HG02610 (cell line): ENCODE data around the gene BCL2L1.
A peak's percentile ranks its signal among the peaks of the same experiment; 100 is the strongest.

ENCODE experiments used
- ATAC-seq: cut with Tn5 transposase; IDR thresholded peaks from one replicate; pipeline ENCODE4 v1.9.1; 2021; ENCODE audit warnings: mild to moderate bottlenecking, moderate library complexity; ENCODE audit not compliant: unreplicated experiment

Gene BCL2L1

GRCh38 chr20:31710423-31711108 lies 12.1 kb downstream of the BCL2L1 start:
- ATAC-seq, result no peak

DNA sequence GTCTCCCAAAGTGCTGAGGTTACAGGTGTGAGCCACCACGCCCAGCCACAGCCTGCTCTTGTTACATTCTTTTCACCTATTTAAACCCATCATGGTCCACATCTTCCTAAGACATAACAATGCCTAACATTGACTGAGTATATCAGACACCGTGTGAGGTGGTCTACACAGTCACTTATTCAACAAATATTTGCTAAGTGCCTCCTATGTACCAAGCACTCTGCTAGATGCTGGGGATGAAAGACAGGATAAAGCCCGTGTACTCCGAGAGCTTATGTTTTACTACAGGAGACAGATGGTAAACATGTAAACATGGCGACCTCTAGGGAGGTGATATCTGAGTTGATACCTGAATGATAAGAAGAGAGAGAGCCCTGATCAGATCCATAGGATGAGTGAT lies 12.7 kb downstream of the BCL2L1 start:
- ATAC-seq, result no peak

DNA sequence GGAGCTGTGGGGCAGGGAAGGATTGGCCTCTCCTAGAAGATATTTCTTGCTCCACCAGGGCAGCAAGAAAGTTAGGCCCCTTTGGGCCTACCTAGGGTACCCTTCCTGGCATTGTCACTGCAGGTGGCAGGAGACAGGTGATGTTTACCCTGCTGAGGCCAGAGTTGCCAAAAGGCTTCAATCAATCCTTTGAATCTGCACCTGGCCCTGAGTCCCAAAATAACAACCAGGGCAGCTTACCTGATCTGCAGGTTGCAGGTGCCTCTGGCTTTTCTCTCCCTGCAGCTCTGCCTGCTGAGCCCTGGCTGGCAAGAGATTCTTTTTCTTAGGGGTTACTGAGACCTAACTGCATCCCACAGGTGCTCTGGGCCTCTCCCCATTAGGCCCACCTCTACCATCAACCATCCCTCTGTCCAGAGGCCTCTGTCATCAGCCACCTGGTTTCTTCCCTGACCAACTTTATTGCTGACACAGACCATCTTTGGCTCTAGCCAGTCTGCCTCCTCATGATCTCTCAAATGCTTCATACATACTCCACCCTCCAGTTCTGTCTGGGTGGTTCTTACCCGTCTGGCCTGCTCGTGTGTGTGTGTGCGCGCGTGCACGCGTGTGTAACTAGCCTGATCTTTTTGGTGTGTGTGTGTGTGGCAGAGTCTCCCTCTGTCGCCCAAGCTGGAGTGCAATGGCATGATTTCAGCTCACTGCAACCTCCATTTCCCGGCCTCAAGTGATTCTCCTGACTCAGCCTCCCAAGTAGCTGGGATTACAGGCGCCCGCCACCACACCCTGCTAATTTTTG lies 13.7 kb downstream of the BCL2L1 start:
- ATAC-seq, result no peak

GRCh38 chr20:31707994-31708735 lies 14.5 kb downstream of the BCL2L1 start:
- no peak for ATAC-seq

GRCh38 chr20:31707258-31707615 lies 15.4 kb downstream of the BCL2L1 start:
- ATAC-seq, result no peak

- ATAC-seq, result no peak
Measured at GRCh38 chr20:31706607-31707257, 15.9 kb downstream of the BCL2L1 start.

DNA sequence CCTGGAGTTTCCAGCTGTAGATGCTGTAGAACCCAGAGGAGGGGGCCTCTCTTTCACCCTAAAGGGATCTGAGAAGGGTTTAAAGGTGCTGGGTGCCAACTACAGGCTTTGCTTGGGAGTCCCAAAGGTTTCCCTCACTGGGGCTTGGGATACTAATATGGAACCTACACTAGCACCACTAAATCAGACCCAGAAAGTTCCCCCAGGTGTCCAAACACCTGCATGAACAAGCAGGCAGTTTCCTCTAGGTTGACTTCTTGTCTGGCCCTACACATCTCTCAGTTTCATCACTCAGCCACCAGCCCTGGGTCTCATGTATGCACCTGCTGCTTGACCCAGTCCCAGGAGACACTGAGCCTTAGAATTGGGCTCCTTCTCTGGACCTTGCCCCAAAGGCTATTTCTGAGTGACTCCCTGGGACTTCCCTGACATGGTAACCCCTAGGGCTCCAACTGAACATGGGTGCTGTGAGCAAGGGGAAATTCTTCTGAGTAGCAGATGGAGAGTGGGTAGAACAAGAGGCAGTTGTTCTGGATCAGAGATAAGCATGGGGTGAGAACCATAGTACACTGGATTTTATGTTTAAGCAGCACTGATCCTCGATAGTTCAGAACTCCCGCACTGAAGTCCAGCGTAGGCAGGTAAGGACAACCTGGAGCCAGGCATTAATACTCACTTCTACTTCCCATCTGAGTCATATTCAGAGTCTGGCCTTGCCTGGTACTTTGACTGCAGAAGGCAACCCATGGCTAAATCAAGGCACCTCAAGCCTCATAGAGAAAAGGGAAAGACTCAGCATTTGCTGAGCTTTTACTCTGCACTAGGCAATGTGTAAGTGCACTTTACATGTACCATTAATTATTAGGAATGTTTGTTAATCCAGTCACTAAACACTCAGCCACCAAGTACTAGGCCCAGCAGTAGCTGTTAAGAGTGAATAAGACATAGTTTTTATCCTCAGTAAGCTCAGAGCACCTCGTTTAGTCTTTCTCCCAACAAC lies 16.8 kb downstream of the BCL2L1 start:
- peak; percentile 86 for ATAC-seq

GRCh38 chr20:31705191-31705590 lies 17.5 kb downstream of the BCL2L1 start:
- ATAC-seq, result no peak

GRCh38 chr20:31704225-31705119 lies 18.2 kb downstream of the BCL2L1 start:
- ATAC-seq, result no peak

DNA sequence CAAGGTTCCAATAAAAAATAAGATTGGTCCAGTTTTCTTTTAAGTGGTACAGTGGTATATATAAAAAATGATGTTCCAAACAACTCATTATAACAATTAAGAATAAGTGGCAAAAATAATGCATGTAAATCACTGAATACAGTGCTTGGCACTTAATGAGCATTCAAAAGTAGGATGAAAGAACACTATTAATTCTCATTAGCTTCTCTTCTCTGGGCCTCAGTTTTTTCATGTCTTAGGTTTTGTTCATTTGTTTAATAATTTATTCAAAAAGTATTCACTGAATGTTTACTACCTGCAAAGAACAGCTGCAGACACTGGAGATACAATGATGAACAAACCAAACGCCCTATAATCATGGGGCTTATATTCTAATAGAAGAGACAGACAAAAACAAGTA lies 21.1 kb downstream of the BCL2L1 start:
- no peak for ATAC-seq

- ATAC-seq, result no peak
Measured at GRCh38 chr20:31700747-31701146, 21.9 kb downstream of the BCL2L1 start.

DNA sequence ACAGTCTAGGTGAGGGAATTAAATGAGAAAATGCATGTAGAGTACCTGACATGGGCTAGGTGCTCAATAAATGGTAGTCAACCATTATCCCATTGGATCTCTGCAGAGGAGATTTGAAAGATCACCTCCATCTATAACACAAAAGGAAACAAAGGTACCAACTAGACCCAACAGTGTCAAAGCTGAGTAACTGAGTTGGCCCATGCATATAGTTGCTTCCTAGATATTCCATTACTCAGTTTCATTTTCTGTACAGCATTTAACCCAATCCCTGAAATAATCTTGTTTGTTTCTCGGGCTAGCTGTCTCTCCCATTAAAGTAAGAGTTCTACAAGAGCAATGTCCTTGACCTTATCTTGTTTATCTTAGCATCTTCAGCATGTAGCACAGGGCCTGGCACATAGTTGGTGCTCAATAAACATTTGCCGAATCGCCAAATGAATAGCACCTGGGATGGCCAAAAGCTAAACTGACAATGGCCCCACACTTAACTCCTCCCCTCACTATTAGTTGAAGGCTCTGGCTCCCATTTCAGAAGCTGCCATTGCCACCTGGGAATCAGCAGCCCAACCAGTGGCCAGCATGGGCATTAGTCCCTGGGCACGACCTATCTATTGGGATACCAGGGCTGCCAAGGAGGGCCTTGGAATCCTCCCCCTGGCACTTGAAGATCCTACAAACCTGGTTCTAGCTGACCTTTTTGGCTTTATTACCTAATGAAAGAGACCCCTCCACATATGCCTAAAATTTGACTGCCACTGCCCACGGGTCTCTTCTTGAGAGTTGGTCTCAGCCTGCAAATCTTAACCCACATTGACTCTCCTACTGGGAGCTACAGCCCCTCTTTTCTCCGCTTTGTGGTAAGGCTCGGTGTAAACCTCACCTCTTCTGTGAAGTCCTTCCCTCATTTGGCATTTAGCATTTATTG lies 22.6 kb downstream of the BCL2L1 start:
- no peak for ATAC-seq

DNA sequence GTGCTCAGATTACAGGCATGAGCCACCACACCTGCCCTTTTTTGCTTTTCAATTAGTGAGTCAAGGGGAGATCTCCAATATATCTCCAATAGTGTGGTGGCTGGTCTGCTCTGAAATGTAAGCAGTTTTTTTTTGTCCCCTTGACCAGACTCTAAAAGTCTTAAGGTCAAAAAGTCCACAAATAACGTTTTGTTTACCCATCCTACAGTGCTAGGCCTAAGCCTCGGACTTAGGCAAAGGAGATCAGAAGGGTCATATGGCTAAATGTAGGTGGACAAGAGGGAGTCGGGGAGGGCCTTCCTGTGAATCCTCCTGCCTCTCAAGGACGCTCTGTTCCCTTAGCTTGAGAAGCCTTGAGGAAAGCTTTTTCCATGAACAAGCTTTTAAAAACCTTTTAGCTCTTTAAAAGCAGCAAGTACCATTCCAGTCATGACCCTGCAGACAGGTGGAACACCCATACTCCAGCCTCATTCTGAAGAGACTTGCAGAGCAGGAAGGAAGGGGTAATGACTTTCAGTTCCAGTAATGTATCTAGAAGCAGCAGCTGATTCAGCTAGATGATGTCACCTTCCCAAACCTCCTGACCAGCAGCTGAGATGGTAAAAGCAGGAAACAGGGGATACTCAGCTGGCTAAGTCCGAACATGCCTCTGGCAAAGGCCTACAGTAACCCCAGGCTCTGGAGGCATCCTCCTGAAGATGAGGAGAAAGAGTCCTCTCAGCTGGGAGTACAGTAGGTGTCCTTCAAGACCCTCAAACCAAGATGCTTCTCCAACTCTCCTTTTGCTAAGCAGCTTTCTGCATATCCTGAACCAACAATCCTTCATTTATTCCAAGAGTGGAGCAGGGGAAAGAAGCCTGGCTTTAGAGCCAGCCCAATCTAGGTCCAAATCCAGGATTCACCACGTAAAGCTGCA lies 23.6 kb downstream of the BCL2L1 start:
- ATAC-seq, result peak; percentile 96

DNA sequence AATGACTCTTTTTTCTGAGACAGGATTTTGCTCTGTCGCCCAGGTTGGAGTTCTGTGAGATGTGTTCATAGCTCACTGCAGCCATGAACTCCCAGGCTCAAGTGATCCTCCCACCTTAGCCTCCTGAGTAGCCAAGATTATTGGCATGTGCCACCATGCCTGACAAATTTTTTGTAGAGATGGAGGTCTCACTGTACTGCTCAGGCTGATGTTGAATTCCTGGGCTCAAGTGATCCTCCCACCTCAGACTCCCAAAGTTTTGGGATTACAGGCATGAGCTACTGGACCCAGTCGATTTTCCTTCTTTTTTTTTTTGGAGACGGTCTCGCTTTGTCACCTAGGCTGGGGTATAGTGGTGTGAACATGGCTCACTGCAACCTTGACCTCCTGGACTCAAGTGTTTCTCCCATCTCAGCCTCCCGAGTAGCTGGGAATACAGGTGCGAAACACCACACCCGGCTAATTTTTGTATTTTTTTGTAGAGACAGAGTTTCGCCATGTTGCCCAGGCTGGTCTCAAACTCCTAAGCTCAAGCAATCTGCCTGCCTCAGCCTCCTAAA lies 24.3 kb downstream of the BCL2L1 start:
- no peak for ATAC-seq

GRCh38 chr20:31695849-31696804 lies 26.5 kb downstream of the BCL2L1 start:
- no peak for ATAC-seq
